ENCODE results near the gene HDAC9.

The HDAC9 gene

GRCh38 chr7:18653381-18654155 lies 158.0 kb downstream of the HDAC9 start:
- no peak for DNase-seq (ENCODE audit: low read depth)
- H3K4me3 ChIP-seq (ENCODE audit: control insufficient read depth, low read depth, low read length), result no peak overlapping the region
- TF ChIP-seq CTCF (conservative IDR thresholded peaks at IDR 0.05; ENCODE audit: control insufficient read depth, insufficient read depth, low read depth, low read length), result no peak

- TF ChIP-seq CTCF (conservative IDR thresholded peaks at IDR 0.05; ENCODE audit: control insufficient read depth, insufficient read depth, low read depth, low read length), result no peak
- H3K4me3 ChIP-seq (ENCODE audit: control insufficient read depth, low read depth, low read length), result no peak overlapping the region
- no peak for DNase-seq (ENCODE audit: low read depth)
These were observed 159.2 kb downstream of the HDAC9 start for GRCh38 chr7:18654709-18655108.

GRCh38 chr7:18655506-18655905 lies 160.0 kb downstream of the HDAC9 start:
- no peak for TF ChIP-seq CTCF (conservative IDR thresholded peaks at IDR 0.05; ENCODE audit: control insufficient read depth, insufficient read depth, low read depth, low read length)
- no peak overlapping the region for H3K4me3 ChIP-seq (ENCODE audit: control insufficient read depth, low read depth, low read length)
- DNase-seq (ENCODE audit: low read depth), result no peak

GRCh38 chr7:18655912-18656311 lies 160.4 kb downstream of the HDAC9 start:
- DNase-seq (ENCODE audit: low read depth), result no peak
- TF ChIP-seq CTCF (conservative IDR thresholded peaks at IDR 0.05; ENCODE audit: control insufficient read depth, insufficient read depth, low read depth, low read length), result no peak
- no peak overlapping the region for H3K4me3 ChIP-seq (ENCODE audit: control insufficient read depth, low read depth, low read length)

- no peak for DNase-seq (ENCODE audit: low read depth)
- TF ChIP-seq CTCF (conservative IDR thresholded peaks at IDR 0.05; ENCODE audit: control insufficient read depth, insufficient read depth, low read depth, low read length), result no peak
- no peak overlapping the region for H3K4me3 ChIP-seq (ENCODE audit: control insufficient read depth, low read depth, low read length)
These were observed 160.8 kb downstream of the HDAC9 start for GRCh38 chr7:18656362-18656761.

- TF ChIP-seq CTCF (conservative IDR thresholded peaks at IDR 0.05; ENCODE audit: control insufficient read depth, insufficient read depth, low read depth, low read length), result no peak
- H3K4me3 ChIP-seq (ENCODE audit: control insufficient read depth, low read depth, low read length), result no peak overlapping the region
- no peak for DNase-seq (ENCODE audit: low read depth)
These were observed 164.2 kb downstream of the HDAC9 start for GRCh38 chr7:18659746-18660145.

Measured in fibroblast of mammary gland (primary cell).